CD4-positive, alpha-beta T cell treated with Interleukin-17A for 4 hours (primary cell): ENCODE measurements around the gene NELL1.
"Not testable (repeated sequence)": the region's sequence is repeated elsewhere in the genome, so short reads cannot be mapped to it uniquely, and the experiment has no call there.

ENCODE experiments used
- DNase-seq: peaks from one replicate; pipeline ENCODE4 v3.0.0-alpha.2; 2020; ENCODE audit warnings: mixed read lengths

The NELL1 gene

DNA sequence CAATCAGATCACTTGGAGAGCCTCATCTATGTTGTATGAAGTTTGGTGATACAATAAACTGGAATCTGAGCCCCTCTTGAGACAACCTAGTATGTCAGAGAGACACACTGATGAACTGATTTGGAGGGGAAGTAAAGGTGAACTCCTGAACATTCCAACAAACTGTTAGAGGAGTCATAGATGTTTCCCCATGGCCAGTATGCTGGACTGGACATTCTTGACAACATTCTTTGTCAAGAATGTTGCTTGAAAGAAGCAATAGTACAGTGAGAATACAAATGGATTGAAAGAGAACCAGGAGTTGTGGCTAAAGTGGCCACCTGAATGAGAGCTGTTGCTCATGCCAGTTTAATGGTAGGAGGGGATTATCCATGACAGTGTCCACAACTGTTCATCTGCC lies 588.1 kb downstream of the NELL1 start:
- no peak for DNase-seq

DNA sequence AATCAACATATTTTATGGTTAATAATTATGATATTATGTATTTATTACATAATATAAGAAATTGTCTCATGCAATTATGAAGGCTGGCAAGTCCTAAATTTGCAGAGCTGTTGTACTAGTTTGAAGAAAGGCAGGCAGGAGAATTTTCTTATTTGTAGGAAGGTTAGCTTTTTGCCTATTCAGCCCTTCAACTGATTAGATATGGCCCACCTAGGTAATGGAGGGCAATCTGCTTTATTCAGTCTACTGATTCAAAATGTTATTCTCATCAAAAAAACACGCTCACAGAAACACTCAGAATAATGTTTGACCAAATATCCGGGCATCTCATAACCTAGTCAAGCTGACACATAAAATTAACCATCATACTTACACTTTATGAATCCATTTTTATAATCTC lies 589.0 kb downstream of the NELL1 start:
- DNase-seq, result no peak

DNA sequence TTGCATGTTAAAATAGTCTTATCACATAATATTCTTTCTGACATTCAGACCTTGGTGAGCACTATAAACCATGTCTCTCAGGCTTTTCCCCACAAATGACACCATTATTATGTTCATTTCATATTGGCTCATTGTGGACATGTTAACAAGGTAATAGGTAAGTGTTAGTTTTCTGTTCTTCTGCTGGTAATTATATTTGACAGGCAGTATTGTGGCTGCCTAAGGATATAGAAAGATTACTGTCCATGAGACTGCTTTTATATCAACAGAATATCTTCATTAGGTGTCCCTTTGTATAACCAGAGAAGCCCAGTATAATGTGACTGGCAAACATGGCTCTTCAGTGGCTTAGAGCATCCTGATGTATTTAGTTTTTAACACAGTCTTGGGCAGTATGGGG lies 590.7 kb downstream of the NELL1 start:
- DNase-seq, result no peak

- no peak for DNase-seq
Measured at GRCh38 chr11:21262992-21263391, 593.6 kb downstream of the NELL1 start.

GRCh38 chr11:21264125-21264524 lies 594.7 kb downstream of the NELL1 start:
- no peak for DNase-seq

- DNase-seq, result no peak
Measured at GRCh38 chr11:21268036-21268435, 598.6 kb downstream of the NELL1 start.

DNA sequence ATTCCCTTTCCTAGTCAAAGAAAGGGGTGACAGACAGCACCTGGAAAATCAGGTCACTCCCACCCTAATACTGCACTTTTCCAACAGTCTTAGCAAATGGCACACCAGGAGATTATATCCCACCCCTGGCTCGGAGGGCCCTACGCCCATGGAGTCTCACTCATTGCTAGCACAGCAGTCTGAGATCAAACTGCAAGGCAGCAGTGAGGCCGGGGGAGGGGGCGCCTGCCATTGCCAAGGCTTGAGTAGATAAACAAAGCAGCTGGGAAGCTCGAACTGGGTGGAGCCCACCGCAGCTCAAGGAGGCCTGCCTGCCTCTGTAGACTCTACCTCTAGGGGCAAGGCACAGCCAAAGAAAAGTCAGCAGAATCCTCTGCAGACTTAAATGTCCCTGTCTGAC lies 602.8 kb downstream of the NELL1 start:
- DNase-seq, result not testable (repeated sequence)

- no peak for DNase-seq
Measured at GRCh38 chr11:21278840-21279239, 609.5 kb downstream of the NELL1 start.

DNA sequence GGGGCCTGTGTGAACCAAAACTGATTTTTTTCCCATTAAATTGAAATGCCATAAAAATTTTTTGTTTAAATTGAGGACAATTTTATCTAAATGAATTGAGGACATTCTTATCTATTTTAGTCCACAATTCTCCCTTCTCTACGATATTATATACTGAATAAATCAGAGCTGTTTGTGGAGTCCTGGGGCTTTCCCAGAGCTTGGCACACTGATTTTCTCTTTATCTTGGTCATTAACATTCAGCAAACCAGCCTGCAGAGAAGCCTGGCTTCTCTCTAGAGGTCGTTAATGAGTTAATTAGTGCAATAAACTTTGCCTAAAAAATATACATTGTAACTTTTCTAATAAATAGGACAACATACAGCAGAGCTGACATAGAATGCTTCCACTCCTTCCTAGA lies 615.7 kb downstream of the NELL1 start:
- no peak for DNase-seq

- DNase-seq, result no peak
Measured at GRCh38 chr11:21289686-21290085, 620.3 kb downstream of the NELL1 start.

GRCh38 chr11:21295508-21295907 lies 626.1 kb downstream of the NELL1 start:
- no peak for DNase-seq

DNA sequence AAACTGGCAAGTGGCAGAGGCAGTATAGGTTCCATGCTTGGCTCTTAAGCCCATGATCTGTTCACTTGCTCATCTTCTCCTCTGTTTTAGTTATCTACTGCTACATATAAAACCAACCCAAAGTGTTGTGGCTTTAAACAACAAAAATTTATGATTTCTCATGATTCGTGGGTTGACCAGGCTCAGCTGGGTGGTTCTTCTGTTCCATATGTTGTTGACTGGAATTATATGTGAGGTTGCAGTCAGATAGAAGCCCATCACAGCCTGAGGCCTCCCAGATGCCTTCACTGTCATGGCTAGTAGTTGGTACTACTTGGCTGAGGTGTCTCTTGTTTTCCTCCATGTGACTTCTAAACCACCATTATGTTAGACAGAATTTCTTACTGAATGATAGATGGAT lies 632.6 kb downstream of the NELL1 start:
- no peak for DNase-seq

DNA sequence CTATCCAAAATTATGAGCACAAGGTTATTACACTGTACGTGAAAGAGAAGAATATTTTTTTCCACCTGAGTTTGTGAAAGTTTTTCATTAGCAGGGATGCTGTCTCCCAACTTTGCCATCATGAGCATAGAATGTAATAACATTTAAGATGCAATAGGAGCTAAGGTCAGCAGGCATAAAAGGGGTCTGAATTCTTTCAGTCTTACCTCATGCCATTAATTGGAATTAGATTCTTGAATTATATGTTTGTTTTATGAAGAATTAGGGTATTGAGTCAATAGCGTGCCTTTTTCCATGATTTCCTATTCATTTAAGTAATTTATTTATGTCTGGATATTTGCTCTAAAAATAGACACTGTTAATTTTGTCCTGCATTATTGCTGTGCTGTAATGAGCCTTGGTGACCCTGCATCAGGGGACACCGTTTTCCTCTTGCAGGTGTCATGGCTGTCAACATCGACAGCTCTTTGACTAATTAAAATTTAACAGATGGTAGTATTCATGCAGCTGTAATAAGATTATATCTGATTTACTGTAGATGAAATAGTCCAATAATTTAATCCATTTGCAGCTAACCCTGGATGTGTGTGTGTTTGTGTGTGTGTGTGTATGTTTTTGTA lies 637.5 kb downstream of the NELL1 start:
- no peak for DNase-seq

GRCh38 chr11:21307874-21308273 lies 638.5 kb downstream of the NELL1 start:
- DNase-seq, result no peak

- no peak for DNase-seq
Measured at GRCh38 chr11:21316591-21316990, 647.2 kb downstream of the NELL1 start.

- DNase-seq, result no peak
Measured at GRCh38 chr11:21321072-21321471, 651.7 kb downstream of the NELL1 start.

GRCh38 chr11:21321530-21321929 lies 652.1 kb downstream of the NELL1 start:
- DNase-seq, result no peak

- no peak for DNase-seq
Measured at GRCh38 chr11:21323617-21324016, 654.2 kb downstream of the NELL1 start.

DNA sequence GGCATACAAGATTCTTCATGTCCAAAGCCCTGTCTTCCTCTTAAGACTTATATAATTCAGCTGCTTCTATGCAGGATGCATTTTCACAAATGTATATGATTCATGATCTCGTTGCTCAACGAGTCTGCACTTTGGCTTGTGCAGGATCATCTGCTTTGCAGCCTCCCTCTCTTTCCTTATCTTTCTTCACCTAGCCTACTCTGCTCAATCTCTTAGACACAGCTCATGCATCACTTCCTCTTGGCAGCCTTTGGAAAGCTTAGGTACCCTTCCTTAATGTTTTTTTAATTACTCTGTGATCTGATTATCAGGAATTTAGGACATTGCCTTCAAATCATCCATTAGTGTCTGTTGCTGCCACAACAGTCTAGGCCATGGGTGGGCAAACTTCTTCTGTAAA lies 673.8 kb downstream of the NELL1 start:
- no peak for DNase-seq

DNA sequence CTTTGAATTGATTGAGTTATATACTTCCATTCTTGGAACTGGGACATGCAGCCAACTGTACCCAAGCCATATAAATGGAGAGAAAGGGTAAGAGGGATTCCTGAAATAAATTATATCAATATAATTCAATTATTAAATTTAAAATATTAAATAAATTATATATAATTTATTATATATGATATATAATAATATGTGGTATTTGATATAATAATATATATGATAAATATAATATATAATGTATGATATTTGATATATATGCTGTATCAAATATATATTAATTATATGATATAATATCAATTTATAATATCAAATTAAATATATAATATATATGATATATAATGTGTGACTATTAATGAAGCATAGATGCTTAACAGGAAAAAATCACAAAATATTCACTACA lies 677.0 kb downstream of the NELL1 start:
- no peak for DNase-seq

DNA sequence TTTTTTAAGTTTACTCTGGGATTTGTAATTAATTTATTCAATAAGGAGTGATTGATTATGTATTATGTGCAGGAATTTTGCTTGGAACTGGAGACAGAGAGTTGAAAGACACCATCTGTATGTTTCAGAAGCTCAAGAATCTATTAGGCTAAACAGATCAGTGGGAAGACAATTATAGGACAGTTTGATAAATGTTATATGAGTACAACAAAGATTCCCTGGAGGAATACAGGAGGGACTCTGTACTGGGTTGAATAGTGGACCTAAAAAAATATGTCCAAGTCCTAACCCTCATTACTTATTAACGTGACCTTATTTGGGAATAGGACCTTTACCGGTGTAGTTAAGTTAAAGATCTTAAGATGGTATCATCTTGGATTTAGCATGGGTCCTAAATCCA lies 681.2 kb downstream of the NELL1 start:
- DNase-seq, result no peak

GRCh38 chr11:21353425-21353824 lies 684.0 kb downstream of the NELL1 start:
- no peak for DNase-seq

DNA sequence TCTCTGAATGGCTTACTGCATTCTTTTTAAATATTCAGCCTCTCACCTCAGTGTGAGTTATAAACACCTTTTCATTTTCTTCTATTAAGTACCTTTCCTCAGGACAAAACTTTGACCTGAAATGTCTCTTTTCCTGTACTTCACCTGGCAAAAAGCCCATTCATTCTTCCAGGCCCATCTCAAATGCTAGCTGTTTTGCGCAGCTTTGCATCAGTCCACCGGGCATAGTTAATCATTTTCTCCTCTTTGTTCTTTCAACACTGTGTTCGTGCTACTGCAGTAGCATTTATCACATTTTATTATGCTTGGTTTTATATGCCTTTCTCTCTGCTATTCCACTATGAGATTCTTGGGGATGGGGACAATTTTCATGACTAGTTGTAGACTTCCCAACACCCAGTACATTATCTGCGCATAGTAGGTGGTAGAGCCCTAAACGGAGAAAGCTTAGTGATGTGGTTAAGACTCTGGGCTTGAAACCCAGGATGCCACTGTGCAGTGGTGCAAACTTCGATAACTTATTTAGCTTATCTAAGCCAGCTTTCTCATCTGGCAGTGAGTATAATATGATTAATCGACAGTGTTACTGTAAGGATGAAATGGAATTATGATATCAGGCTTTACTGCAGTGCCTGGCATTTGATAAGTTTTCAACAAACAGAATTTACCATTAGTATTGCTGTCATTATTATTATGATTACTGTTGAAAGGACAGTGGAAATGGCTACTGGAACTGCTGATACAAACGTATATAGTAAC lies 695.7 kb downstream of the NELL1 start:
- DNase-seq, result no peak

DNA sequence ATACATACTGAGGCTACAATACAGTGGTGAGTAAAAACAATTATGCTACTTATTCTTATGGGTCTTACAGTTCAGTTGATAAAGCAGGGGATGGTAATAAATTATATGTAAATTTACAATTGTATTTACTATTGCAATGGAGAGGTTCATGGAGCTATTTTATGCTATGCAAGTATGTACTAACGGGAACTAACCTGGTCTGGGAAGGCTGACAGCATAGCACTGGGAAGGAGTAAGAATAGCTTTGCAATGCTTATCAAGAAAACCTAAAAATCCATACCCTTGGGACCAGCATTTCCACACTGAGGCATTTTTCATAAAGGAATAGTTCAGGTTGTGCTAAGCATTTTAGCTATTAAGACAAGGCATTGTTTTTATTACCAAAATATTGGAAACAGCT lies 700.6 kb downstream of the NELL1 start:
- no peak for DNase-seq

GRCh38 chr11:21371044-21371443 lies 701.7 kb downstream of the NELL1 start:
- no peak for DNase-seq
